Smooth muscle cell (in vitro differentiated cells): ENCODE measurements around the gene ZNF638. TPM values are rescaled to one million over a fixed set of nuclear protein-coding genes. Genes with fewer than 3 reads are reported as not detected.

Experiments used
- DNase-seq: peaks from one replicate; lab custom pipeline; 2025; ENCODE audit not compliant: unreplicated experiment; lab: John Stamatoyannopoulos, UW
- H2AFZ ChIP-seq: fragments of 200-600 bp; sonication (generic); 2 replicates; pipeline ENCODE4 v1.6.0; 2016; ENCODE audit warnings: antibody characterized with exemption, low read depth, mild to moderate bottlenecking
- H3F3A ChIP-seq: fragments of 200-600 bp; sonication (generic); 2 replicates; pipeline ENCODE4 v1.6.0; 2017; ENCODE audit warnings: antibody characterized with exemption, low read depth
- H3K27ac ChIP-seq: fragments of 200-600 bp; sonication (generic); 2 replicates; pipeline ENCODE4 v1.5.1; 2016; ENCODE audit warnings: low read depth, mild to moderate bottlenecking
- H3K27me3 ChIP-seq: fragments of 200-600 bp; sonication (generic); 2 replicates; pipeline ENCODE4 v1.6.1; 2016; ENCODE audit warnings: low read depth, mild to moderate bottlenecking
- H3K36me3 ChIP-seq: fragments of 200-600 bp; sonication (generic); 2 replicates; pipeline ENCODE4 v1.5.1; 2016; ENCODE audit warnings: low read depth
- H3K4me1 ChIP-seq: fragments of 200-600 bp; sonication (generic); 2 replicates; pipeline ENCODE4 v1.5.1; 2016; ENCODE audit warnings: low read depth
- H3K4me2 ChIP-seq: fragments of 200-600 bp; sonication (generic); 2 replicates; pipeline ENCODE4 v1.6.0; 2016; ENCODE audit warnings: mild to moderate bottlenecking
- H3K4me3 ChIP-seq: fragments of 200-600 bp; sonication (generic); 2 replicates; pipeline ENCODE4 v1.5.1; 2016; ENCODE audit warnings: mild to moderate bottlenecking
- H3K79me2 ChIP-seq: fragments of 200-600 bp; sonication (generic); 2 replicates; pipeline ENCODE4 v1.6.0; 2016; ENCODE audit warnings: low read depth, mild to moderate bottlenecking
- H3K9ac ChIP-seq: fragments of 200-600 bp; sonication (generic); 2 replicates; pipeline ENCODE4 v1.6.0; 2016; ENCODE audit warnings: low read depth
- H3K9me3 ChIP-seq: fragments of 200-600 bp; sonication (generic); replicated peaks from 2 replicates; pipeline ENCODE4 v1.5.1; 2016; ENCODE audit warnings: low read depth
- H4K20me1 ChIP-seq: fragments of 200-600 bp; sonication (generic); 2 replicates; pipeline ENCODE4 v1.6.0; 2016; ENCODE audit warnings: low read depth
- WGBS: methylation state at CpG from one replicate; pipeline ENCODE4 v1.1.7; 2016; ENCODE audit warnings: low lambda C conversion rate; 5-methylcytosine and 5-hydroxymethylcytosine counted together
- polyA plus RNA-seq: library from polyadenylated mRNA; unstranded; fragments of >200 nt; fragmentation: Nextera tagmentation; extraction: Ambion mirVana; gene quantifications from 2 replicates; pipeline ENCODE4 v1.2.1, GENCODE V29; 2016
- total RNA-seq: library from RNA; depleted of rRNA; stranded (reverse); fragments of >200 nt; gene quantifications from 2 replicates; pipeline ENCODE4 v1.2.3, GENCODE V29; 2014
- TF ChIP-seq, protein P1 (sequence below): fragments of 200-600 bp; sonication (generic); IDR thresholded peaks from 2 replicates; pipeline ENCODE4 v1.5.1; 2017; ENCODE audit warnings: borderline replicate concordance, mild to moderate bottlenecking, antibody characterized with exemption; ENCODE audit not compliant: insufficient read depth, poor library complexity, severe bottlenecking

The ZNF638 gene
- total and polyA plus RNA-seq, 2 experiments from 2014 or later, result 44.8 to 159 TPM

DNA sequence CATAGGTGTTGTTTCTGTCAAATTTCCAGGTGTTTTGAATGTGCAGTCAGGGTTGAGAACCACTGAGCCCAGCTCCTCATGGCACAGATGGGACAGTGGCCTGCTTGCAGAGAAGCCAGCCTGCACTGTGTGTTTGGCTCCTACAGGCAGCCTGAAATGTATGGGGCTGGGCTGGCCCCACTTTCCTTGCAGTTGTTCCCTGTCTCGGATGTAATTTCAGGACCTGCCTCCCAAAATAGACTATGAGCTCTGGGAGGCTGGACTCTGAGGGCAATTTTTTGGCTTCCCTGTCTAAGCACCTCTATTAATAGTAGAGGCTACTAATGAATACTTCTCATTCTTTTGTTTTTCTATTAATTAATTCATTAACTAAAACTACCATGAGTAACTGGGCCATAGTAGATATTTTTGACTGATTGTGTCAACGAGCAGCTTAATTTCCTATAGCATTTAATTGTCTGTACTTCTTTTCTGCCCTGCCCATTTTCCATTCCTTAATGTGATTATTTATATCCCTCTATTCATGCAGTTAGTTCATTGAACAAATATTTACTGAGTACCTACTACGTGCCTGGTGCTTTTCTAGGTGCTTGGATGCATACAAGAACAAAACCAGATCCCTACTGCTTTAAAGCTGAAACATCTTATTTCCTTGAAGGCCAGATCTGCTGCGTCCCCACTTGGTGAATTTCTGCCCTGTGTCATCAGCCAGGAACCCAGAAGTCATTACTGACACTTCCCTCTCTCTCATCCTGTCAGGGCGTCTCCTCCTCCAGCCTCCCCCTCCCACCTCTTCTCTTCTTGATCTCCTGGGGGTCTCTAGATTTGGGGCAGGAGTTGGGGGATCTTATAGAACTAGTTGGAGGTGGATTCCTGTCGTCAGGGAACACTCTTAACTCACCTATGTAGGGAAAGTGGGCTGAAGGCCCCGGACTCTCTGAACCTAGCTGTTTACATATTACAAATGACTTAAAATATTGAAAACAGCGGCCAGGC, 138.1 kb downstream of the ZNF638 start:
- no peaks in the 10 kb centered on the region for H3K9me3 ChIP-seq
- H3K27ac ChIP-seq, result no peak overlapping the region
- WGBS, result 74% methylated on average over 8 of the region's 8 CpGs
- TF ChIP-seq, protein P1, sequence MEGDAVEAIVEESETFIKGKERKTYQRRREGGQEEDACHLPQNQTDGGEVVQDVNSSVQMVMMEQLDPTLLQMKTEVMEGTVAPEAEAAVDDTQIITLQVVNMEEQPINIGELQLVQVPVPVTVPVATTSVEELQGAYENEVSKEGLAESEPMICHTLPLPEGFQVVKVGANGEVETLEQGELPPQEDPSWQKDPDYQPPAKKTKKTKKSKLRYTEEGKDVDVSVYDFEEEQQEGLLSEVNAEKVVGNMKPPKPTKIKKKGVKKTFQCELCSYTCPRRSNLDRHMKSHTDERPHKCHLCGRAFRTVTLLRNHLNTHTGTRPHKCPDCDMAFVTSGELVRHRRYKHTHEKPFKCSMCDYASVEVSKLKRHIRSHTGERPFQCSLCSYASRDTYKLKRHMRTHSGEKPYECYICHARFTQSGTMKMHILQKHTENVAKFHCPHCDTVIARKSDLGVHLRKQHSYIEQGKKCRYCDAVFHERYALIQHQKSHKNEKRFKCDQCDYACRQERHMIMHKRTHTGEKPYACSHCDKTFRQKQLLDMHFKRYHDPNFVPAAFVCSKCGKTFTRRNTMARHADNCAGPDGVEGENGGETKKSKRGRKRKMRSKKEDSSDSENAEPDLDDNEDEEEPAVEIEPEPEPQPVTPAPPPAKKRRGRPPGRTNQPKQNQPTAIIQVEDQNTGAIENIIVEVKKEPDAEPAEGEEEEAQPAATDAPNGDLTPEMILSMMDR, result no peak
- H3K36me3 ChIP-seq, result no peaks in the 10 kb centered on the region
- no peaks in the 10 kb centered on the region for H3F3A ChIP-seq
- no peak overlapping the region for H3K4me3 ChIP-seq
- no peak overlapping the region for H3K4me2 ChIP-seq
- H3K79me2 ChIP-seq, result no peaks in the 10 kb centered on the region
- H3K4me1 ChIP-seq, result peaks cover 7% of the 10 kb centered on the region
- H2AFZ ChIP-seq, result no peak overlapping the region
- H4K20me1 ChIP-seq, result no peaks in the 10 kb centered on the region
- no peak for DNase-seq
- H3K9ac ChIP-seq, result no peak overlapping the region
- peaks cover 49% of the 10 kb centered on the region for H3K27me3 ChIP-seq

- H3K36me3 ChIP-seq, result no peaks in the 10 kb centered on the region
- TF ChIP-seq, protein P1, result no peak
- peaks cover 33% of the 10 kb centered on the region for H3K27me3 ChIP-seq
- no peaks in the 10 kb centered on the region for H3K79me2 ChIP-seq
- no peaks in the 10 kb centered on the region for H3K9me3 ChIP-seq
- no peak overlapping the region for H3K4me3 ChIP-seq
- H3K4me1 ChIP-seq, result peaks cover 7% of the 10 kb centered on the region
- no peak overlapping the region for H3K9ac ChIP-seq
- no peaks in the 10 kb centered on the region for H4K20me1 ChIP-seq
- H3K27ac ChIP-seq, result no peak overlapping the region
- WGBS, result 28% methylated on average over 1 of the region's 1 CpG
- no peak overlapping the region for H2AFZ ChIP-seq
- no peak overlapping the region for H3K4me2 ChIP-seq
- no peak for DNase-seq
- no peaks in the 10 kb centered on the region for H3F3A ChIP-seq
Measured at GRCh38 chr2:71471276-71471675, 139.7 kb downstream of the ZNF638 start.

- Histone ChIP-seq H3K4me3 (no peak overlapping the region), H3K4me1 (peaks cover 3% of the 10 kb centered on the region), H3K79me2 (no peaks in the 10 kb centered on the region), H3K9me3 (no peaks in the 10 kb centered on the region), H3K36me3 (no peaks in the 10 kb centered on the region), H3F3A (no peaks in the 10 kb centered on the region), H4K20me1 (no peaks in the 10 kb centered on the region), H2AFZ (no peak overlapping the region), H3K27ac (no peak overlapping the region), H3K9ac (no peak overlapping the region), H3K27me3 (peaks cover 26% of the 10 kb centered on the region), H3K4me2 (no peak overlapping the region)
- TF ChIP-seq, protein P1, result no peak
- WGBS, result 78% methylated on average over 2 of the region's 2 CpGs
- DNase-seq, result no peak
Measured at GRCh38 chr2:71472019-71472418, 140.4 kb downstream of the ZNF638 start.
